ENCODE results near the gene LYST.

The LYST gene

GRCh38 chr1:235749755-235750300, 116.9 kb downstream of the LYST start:
- Histone ChIP-seq H3K36me3 (ENCODE audit: control insufficient read depth, insufficient read depth, low read length) (peaks cover 2% of the 10 kb centered on the region), H3K27me3 (replicated peaks; ENCODE audit: control insufficient read depth, insufficient read depth, low read length) (no peaks in the 10 kb centered on the region), H3K4me3 (replicated peaks; ENCODE audit: low read depth, low read length) (no peak overlapping the region)
- DNase-seq (ENCODE audit: extremely low read depth, insufficient read length) = no peak
- TF ChIP-seq CTCF (IDR thresholded peaks at IDR 0.05; ENCODE audit: insufficient read depth, low read length, poor library complexity, severe bottlenecking) = no peak

GRCh38 chr1:235748747-235749146, 118.0 kb downstream of the LYST start:
- H3K27me3 ChIP-seq (replicated peaks; ENCODE audit: control insufficient read depth, insufficient read depth, low read length) = no peaks in the 10 kb centered on the region
- H3K36me3 ChIP-seq (ENCODE audit: control insufficient read depth, insufficient read depth, low read length) = no peaks in the 10 kb centered on the region; the same call in 1 of the 2 replicates
- no peak overlapping the region for H3K4me3 ChIP-seq (replicated peaks; ENCODE audit: low read depth, low read length)
- TF ChIP-seq CTCF (IDR thresholded peaks at IDR 0.05; ENCODE audit: insufficient read depth, low read length, poor library complexity, severe bottlenecking) = no peak
- no peak for DNase-seq (ENCODE audit: extremely low read depth, insufficient read length)

- no peak for TF ChIP-seq CTCF (IDR thresholded peaks at IDR 0.05; ENCODE audit: insufficient read depth, low read length, poor library complexity, severe bottlenecking)
- DNase-seq (ENCODE audit: extremely low read depth, insufficient read length) = no peak
- H3K36me3 ChIP-seq (ENCODE audit: control insufficient read depth, insufficient read depth, low read length) = no peaks in the 10 kb centered on the region; the same call in 1 of the 2 replicates
- no peaks in the 10 kb centered on the region for H3K27me3 ChIP-seq (replicated peaks; ENCODE audit: control insufficient read depth, insufficient read depth, low read length)
- no peak overlapping the region for H3K4me3 ChIP-seq (replicated peaks; ENCODE audit: low read depth, low read length)
These were observed 120.5 kb downstream of the LYST start for GRCh38 chr1:235746245-235746644.

GRCh38 chr1:235745503-235746136, 121.1 kb downstream of the LYST start:
- Histone ChIP-seq H3K27me3 (replicated peaks; ENCODE audit: control insufficient read depth, insufficient read depth, low read length) (no peaks in the 10 kb centered on the region), H3K36me3 (ENCODE audit: control insufficient read depth, insufficient read depth, low read length) (no peaks in the 10 kb centered on the region; the same call in 1 of the 2 replicates), H3K4me3 (replicated peaks; ENCODE audit: low read depth, low read length) (no peak overlapping the region)
- no peak for TF ChIP-seq CTCF (IDR thresholded peaks at IDR 0.05; ENCODE audit: insufficient read depth, low read length, poor library complexity, severe bottlenecking)
- DNase-seq (ENCODE audit: extremely low read depth, insufficient read length) = no peak

- DNase-seq (ENCODE audit: extremely low read depth, insufficient read length) = no peak
- no peak overlapping the region for H3K4me3 ChIP-seq (replicated peaks; ENCODE audit: low read depth, low read length)
- H3K36me3 ChIP-seq (ENCODE audit: control insufficient read depth, insufficient read depth, low read length) = no peaks in the 10 kb centered on the region; the same call in none of the 2 replicates
- H3K27me3 ChIP-seq (replicated peaks; ENCODE audit: control insufficient read depth, insufficient read depth, low read length) = no peaks in the 10 kb centered on the region
- no peak for TF ChIP-seq CTCF (IDR thresholded peaks at IDR 0.05; ENCODE audit: insufficient read depth, low read length, poor library complexity, severe bottlenecking)
These were observed 123.6 kb downstream of the LYST start for GRCh38 chr1:235742914-235743599.
